OCI-LY7 (cell line): ENCODE results near the gene DICER1. TPM values are rescaled to one million over a fixed set of nuclear protein-coding genes. Genes with fewer than 3 reads are reported as not detected.

ENCODE experiments used
- BruUV-seq: library from RNA; stranded (reverse); fragments of 400-500 nt; replicated peaks from 2 replicates; lab custom pipeline; 2021; lab: Mats Ljungman, UMichigan
- CTCF ChIA-PET: fragments of 300-600 bp; sonication (Branson Sonifier 250); formaldehyde crosslinking; loops from one replicate; lab custom pipeline; 2022; ENCODE audit warnings: antibody characterized with exemption; ENCODE audit not compliant: unreplicated experiment; lab: Charles Lee
- POLR2A ChIA-PET: fragments of 300-600 bp; sonication (Branson Sonifier 250); formaldehyde crosslinking; loops from one replicate; lab custom pipeline; 2022; ENCODE audit warnings: antibody characterized with exemption; lab: Charles Lee
- DNase-seq: peaks from one replicate; pipeline ENCODE4 v3.0.0-alpha.2; 2015; ENCODE audit warnings: low spot score
- H2AFZ ChIP-seq: fragments of 200-600 bp; sonication (generic), shearing (Covaris generic); 2 replicates; pipeline ENCODE4 v1.6.1; 2014; ENCODE audit warnings: mild to moderate bottlenecking, antibody characterized with exemption, low read length, moderate library complexity
- H3K27ac ChIP-seq: fragments of 200-600 bp; sonication (generic); 2 replicates; pipeline ENCODE4 v1.5.1; 2014; ENCODE audit warnings: mixed run types, low read depth, mild to moderate bottlenecking, moderate library complexity, low read length, inconsistent platforms; ENCODE audit not compliant: poor library complexity, severe bottlenecking
- H3K36me3 ChIP-seq: fragments of 200-600 bp; sonication (generic); 2 replicates; pipeline ENCODE4 v1.6.1; 2014; ENCODE audit warnings: mild to moderate bottlenecking, antibody characterized with exemption, low read length, moderate library complexity, mixed read lengths; ENCODE audit not compliant: insufficient read depth
- H3K4me1 ChIP-seq: fragments of 200-600 bp; sonication (generic); 2 replicates; pipeline ENCODE4 v1.5.1; 2014; ENCODE audit warnings: mild to moderate bottlenecking, low read length; ENCODE audit not compliant: insufficient read depth, poor library complexity, severe bottlenecking
- H3K4me2 ChIP-seq: fragments of 200-600 bp; sonication (generic); 2 replicates; pipeline ENCODE4 v1.6.1; 2014; ENCODE audit warnings: mild to moderate bottlenecking, low read length
- H3K4me3 ChIP-seq: fragments of 200-600 bp; sonication (generic); 2 replicates; pipeline ENCODE4 v1.5.1; 2014; ENCODE audit warnings: mild to moderate bottlenecking, low read depth, low read length; ENCODE audit not compliant: poor library complexity, severe bottlenecking
- H3K79me2 ChIP-seq: fragments of 200-600 bp; sonication (generic); 2 replicates; pipeline ENCODE4 v1.6.1; 2016; ENCODE audit warnings: low read depth, mild to moderate bottlenecking, low read length, moderate library complexity, mixed read lengths; ENCODE audit not compliant: insufficient read depth
- H3K9me2 ChIP-seq: fragments of 200-600 bp; sonication (generic); 2 replicates; pipeline ENCODE4 v1.6.1; 2016; ENCODE audit warnings: mild to moderate bottlenecking, low read length, mixed read lengths; ENCODE audit not compliant: insufficient read depth
- H3K9me3 ChIP-seq: fragments of 200-600 bp; sonication (generic); 2 replicates; pipeline ENCODE4 v1.6.1; 2014; ENCODE audit warnings: mild to moderate bottlenecking, mixed run types, low read length, mixed read lengths
- H4K20me1 ChIP-seq: fragments of 200-600 bp; sonication (generic); 2 replicates; pipeline ENCODE4 v1.6.1; 2014; ENCODE audit warnings: mild to moderate bottlenecking, antibody characterized with exemption, low read length, moderate library complexity, mixed read lengths; ENCODE audit not compliant: insufficient read depth
- CTCF ChIP-seq: fragments of 200-600 bp; sonication (generic); conservative IDR thresholded peaks from 2 replicates; pipeline ENCODE4 v1.5.1; 2014; ENCODE audit warnings: mild to moderate bottlenecking, antibody characterized with exemption, low read length, moderate library complexity, mixed read lengths
- EZH2phosphoT487 ChIP-seq: fragments of 200-600 bp; sonication (generic); IDR thresholded peaks from 2 replicates; pipeline ENCODE4 v1.6.1; 2018; ENCODE audit warnings: low read depth, borderline replicate concordance, mild to moderate bottlenecking, mixed run types, antibody characterized with exemption, low read length, moderate library complexity, mixed read lengths
- intact Hi-C: fragments of 100-400 bp; cut with micrococcal nuclease; formaldehyde crosslinking; loops from one replicate; pipeline ENCODE4 v1.10.0; 2022; ENCODE audit not compliant: unreplicated experiment
- total RNA-seq, 2 experiments: library from RNA; depleted of rRNA in 1 of 2; stranded (reverse); fragments of >200 nt in 1 of 2; shearing (Covaris generic) in 1 of 2; gene quantifications; 2 replicates each; pipeline ENCODE4 v1.2.3, GENCODE V29; 2014 to 2022

Gene DICER1
- total RNA-seq, 2 experiments from 2014 or later: 60.3 to 62.2 TPM

GRCh38 chr14:95183532-95184412 is 26.4 kb upstream of the DICER1 start:
- intact Hi-C loops: no loop called here
- Histone ChIP-seq H4K20me1 (no peaks in the 10 kb centered on the region), H3K9me2 (no peaks in the 10 kb centered on the region), H3K79me2 (no peaks in the 10 kb centered on the region), H3K4me2 (no peak overlapping the region), H2AFZ (no peak overlapping the region), H3K4me1 (no peaks in the 10 kb centered on the region), H3K4me3 (no peak overlapping the region), H3K9me3 (no peaks in the 10 kb centered on the region; the same call in 1 of the 2 replicates), H3K27ac (no peak overlapping the region), H3K36me3 (no peaks in the 10 kb centered on the region)
- CTCF ChIA-PET: no interaction called here
- TF ChIP-seq CTCF: no peak
- no peak for TF ChIP-seq EZH2phosphoT487
- DNase-seq: no peak
- no TSS peak for BruUV-seq
- POLR2A ChIA-PET: no interaction called here

- Histone ChIP-seq H2AFZ (no peak overlapping the region), H3K4me2 (no peak overlapping the region)
- TF ChIP-seq EZH2phosphoT487: no peak
- TF ChIP-seq CTCF: no peak
Measured at GRCh38 chr14:95183082-95183481, 25.8 kb upstream of the DICER1 start.

GRCh38 chr14:95182379-95182778 is 25.1 kb upstream of the DICER1 start:
- H2AFZ ChIP-seq: no peak overlapping the region
- H3K4me2 ChIP-seq: no peak overlapping the region
- H3K79me2 ChIP-seq: no peaks in the 10 kb centered on the region
- no peaks in the 10 kb centered on the region for H3K4me1 ChIP-seq
- no TSS peak for BruUV-seq
- no peak for DNase-seq
- intact Hi-C loops: no loop called here
- ChIA-PET POLR2A (interaction anchor here (0.6 to 0.7 kb wide), 2 partner anchors 183 to 873 kb away, joined by 3 read pairs; no protein-coding TSS in a partner anchor), CTCF (no interaction called here)
- H3K9me3 ChIP-seq: no peaks in the 10 kb centered on the region
- H3K4me3 ChIP-seq: no peak overlapping the region
- H3K27ac ChIP-seq: no peak overlapping the region
- no peaks in the 10 kb centered on the region for H4K20me1 ChIP-seq
- H3K9me2 ChIP-seq: no peaks in the 10 kb centered on the region
- TF ChIP-seq CTCF (no peak), EZH2phosphoT487 (no peak)
- H3K36me3 ChIP-seq: no peaks in the 10 kb centered on the region

More at GRCh38 chr14:95183082-95183481, 25.8 kb upstream of the DICER1 start:
- Histone ChIP-seq H3K4me1 (no peaks in the 10 kb centered on the region), H3K4me3 (no peak overlapping the region), H3K36me3 (no peaks in the 10 kb centered on the region), H4K20me1 (no peaks in the 10 kb centered on the region), H3K9me3 (no peaks in the 10 kb centered on the region; the same call in 1 of the 2 replicates), H3K27ac (no peak overlapping the region), H3K9me2 (no peaks in the 10 kb centered on the region), H3K79me2 (no peaks in the 10 kb centered on the region)
- CTCF ChIA-PET: no interaction called here
- no TSS peak for BruUV-seq
- POLR2A ChIA-PET: no interaction called here
- intact Hi-C loops: no loop called here
- no peak for DNase-seq
